ENCODE results near the gene KCTD16.

DNA sequence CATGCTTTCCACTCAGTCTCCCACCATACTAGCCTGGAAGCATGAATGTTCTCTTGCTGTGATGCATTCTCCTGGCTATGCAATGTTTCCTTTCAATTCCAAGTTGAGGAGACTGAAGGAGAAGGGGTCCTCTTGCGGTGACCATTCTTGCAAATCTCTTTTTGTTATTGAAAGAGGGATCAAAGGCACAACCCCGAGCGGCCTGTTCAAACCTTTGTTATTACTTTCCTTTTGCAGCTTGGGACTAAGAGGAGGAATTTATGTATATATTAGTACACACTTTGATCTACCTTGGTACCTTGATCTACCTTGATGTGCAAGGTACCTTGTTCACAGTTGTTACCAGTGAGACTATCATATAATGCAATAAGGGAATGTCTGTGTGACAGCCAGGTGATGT, 147.3 kb downstream of the KCTD16 start:
- TF ChIP-seq, protein P1, sequence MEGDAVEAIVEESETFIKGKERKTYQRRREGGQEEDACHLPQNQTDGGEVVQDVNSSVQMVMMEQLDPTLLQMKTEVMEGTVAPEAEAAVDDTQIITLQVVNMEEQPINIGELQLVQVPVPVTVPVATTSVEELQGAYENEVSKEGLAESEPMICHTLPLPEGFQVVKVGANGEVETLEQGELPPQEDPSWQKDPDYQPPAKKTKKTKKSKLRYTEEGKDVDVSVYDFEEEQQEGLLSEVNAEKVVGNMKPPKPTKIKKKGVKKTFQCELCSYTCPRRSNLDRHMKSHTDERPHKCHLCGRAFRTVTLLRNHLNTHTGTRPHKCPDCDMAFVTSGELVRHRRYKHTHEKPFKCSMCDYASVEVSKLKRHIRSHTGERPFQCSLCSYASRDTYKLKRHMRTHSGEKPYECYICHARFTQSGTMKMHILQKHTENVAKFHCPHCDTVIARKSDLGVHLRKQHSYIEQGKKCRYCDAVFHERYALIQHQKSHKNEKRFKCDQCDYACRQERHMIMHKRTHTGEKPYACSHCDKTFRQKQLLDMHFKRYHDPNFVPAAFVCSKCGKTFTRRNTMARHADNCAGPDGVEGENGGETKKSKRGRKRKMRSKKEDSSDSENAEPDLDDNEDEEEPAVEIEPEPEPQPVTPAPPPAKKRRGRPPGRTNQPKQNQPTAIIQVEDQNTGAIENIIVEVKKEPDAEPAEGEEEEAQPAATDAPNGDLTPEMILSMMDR (IDR thresholded peaks at IDR 0.05), result no peak
- no peak for TF ChIP-seq POLR2A (IDR thresholded peaks at IDR 0.05)
